Memory B cell (primary cell): Measurements from ENCODE around the gene SMDT1.
"Not testable (repeated sequence)": the region's sequence is repeated elsewhere in the genome, so short reads cannot be mapped to it uniquely, and the experiment has no call there.

Source experiments
- ATAC-seq: fragments of 150-1000 bp; cut with Tn5 transposase; 2 replicates; pipeline ENCODE4 v1.10.0; 2021; ENCODE audit warnings: low read depth, mild to moderate bottlenecking, moderate library complexity
- DNase-seq, 2 donors: peaks; one replicate each; pipeline ENCODE4 v3.0.0; 2022; ENCODE audit warnings: low spot score in 2 of 2
- H3K27ac Mint-ChIP-seq: one replicate; pipeline ENCODE4 v1.8.0; 2022; ENCODE audit warnings: mild to moderate bottlenecking, moderate library complexity, mixed read lengths
- H3K27me3 Mint-ChIP-seq: one replicate; pipeline ENCODE4 v1.8.0; 2022; ENCODE audit warnings: mixed read lengths
- H3K36me3 Mint-ChIP-seq: one replicate; pipeline ENCODE4 v1.8.0; 2022; ENCODE audit warnings: mild to moderate bottlenecking, mixed read lengths
- H3K4me1 Mint-ChIP-seq: one replicate; pipeline ENCODE4 v1.8.0; 2022; ENCODE audit warnings: mixed read lengths
- H3K4me3 Mint-ChIP-seq: one replicate; pipeline ENCODE4 v1.8.0; 2022; ENCODE audit warnings: mild to moderate bottlenecking, moderate library complexity, mixed read lengths
- H3K9me3 Mint-ChIP-seq: one replicate; pipeline ENCODE4 v1.8.0; 2022; ENCODE audit warnings: mixed read lengths

Gene SMDT1

GRCh38 chr22:42112793-42113192 lies 33.3 kb downstream of the SMDT1 start:
- not testable (repeated sequence) for H3K9me3 Mint-ChIP-seq, H3K27ac Mint-ChIP-seq, H3K27me3 Mint-ChIP-seq, DNase-seq, ATAC-seq, H3K4me3 Mint-ChIP-seq, H3K4me1 Mint-ChIP-seq
- peaks cover 11% of the 10 kb centered on the region for H3K36me3 Mint-ChIP-seq

GRCh38 chr22:42114721-42115120 lies 35.2 kb downstream of the SMDT1 start:
- no peak for ATAC-seq

GRCh38 chr22:42115420-42115830 lies 35.9 kb downstream of the SMDT1 start:
- ATAC-seq, H3K27ac Mint-ChIP-seq, H3K9me3 Mint-ChIP-seq, H3K27me3 Mint-ChIP-seq, H3K4me3 Mint-ChIP-seq, DNase-seq: not testable (repeated sequence)
- peaks cover 11% of the 10 kb centered on the region for H3K4me1 Mint-ChIP-seq
- peaks cover 11% of the 10 kb centered on the region for H3K36me3 Mint-ChIP-seq

More at GRCh38 chr22:42114721-42115120, 35.2 kb downstream of the SMDT1 start:
- Mint-ChIP-seq H3K4me3 (no peak overlapping the region), H3K27me3 (no peaks in the 10 kb centered on the region), H3K36me3 (peaks cover 11% of the 10 kb centered on the region), H3K9me3 (peaks cover 6% of the 10 kb centered on the region), H3K4me1 (peaks cover 5% of the 10 kb centered on the region), H3K27ac (no peak overlapping the region)
- DNase-seq = no peak

GRCh38 chr22:42116848-42117424 lies 37.4 kb downstream of the SMDT1 start:
- Mint-ChIP-seq H3K4me1 (peaks cover 15% of the 10 kb centered on the region), H3K4me3 (no peak overlapping the region), H3K27ac (no peak overlapping the region), H3K27me3 (no peaks in the 10 kb centered on the region), H3K9me3 (peaks cover 6% of the 10 kb centered on the region), H3K36me3 (peaks cover 11% of the 10 kb centered on the region)
- no peak for ATAC-seq
- no peak for DNase-seq

- H3K9me3 Mint-ChIP-seq, DNase-seq, H3K36me3 Mint-ChIP-seq, H3K27me3 Mint-ChIP-seq: not testable (repeated sequence)
- peak; percentile 58 for ATAC-seq
- Mint-ChIP-seq H3K27ac (peak overlapping the region; percentile 18), H3K4me1 (peaks cover 15% of the 10 kb centered on the region), H3K4me3 (peak overlapping the region; percentile 74)
These were observed 40.9 kb downstream of the SMDT1 start for GRCh38 chr22:42120231-42121021.

- not testable (repeated sequence) for DNase-seq, H3K27ac Mint-ChIP-seq, H3K27me3 Mint-ChIP-seq, H3K9me3 Mint-ChIP-seq, H3K4me3 Mint-ChIP-seq, H3K36me3 Mint-ChIP-seq, ATAC-seq
- peaks cover 17% of the 10 kb centered on the region for H3K4me1 Mint-ChIP-seq
These were observed 44.0 kb downstream of the SMDT1 start for GRCh38 chr22:42123529-42123928.

- Mint-ChIP-seq H3K36me3 (peaks cover 2% of the 10 kb centered on the region), H3K9me3 (no peaks in the 10 kb centered on the region), H3K4me1 (peaks cover 2% of the 10 kb centered on the region), H3K27me3 (peaks cover 2% of the 10 kb centered on the region), H3K27ac (no peak overlapping the region), H3K4me3 (no peak overlapping the region)
- no peak for DNase-seq
- ATAC-seq = no peak
These were observed 48.1 kb downstream of the SMDT1 start for GRCh38 chr22:42127606-42128005.

- H3K27me3 Mint-ChIP-seq, ATAC-seq, H3K4me3 Mint-ChIP-seq, H3K9me3 Mint-ChIP-seq, H3K36me3 Mint-ChIP-seq, H3K27ac Mint-ChIP-seq, DNase-seq, H3K4me1 Mint-ChIP-seq: not testable (repeated sequence)
These were observed 48.5 kb downstream of the SMDT1 start for GRCh38 chr22:42128007-42128406.

- DNase-seq, H3K27ac Mint-ChIP-seq, H3K4me1 Mint-ChIP-seq, ATAC-seq, H3K27me3 Mint-ChIP-seq, H3K9me3 Mint-ChIP-seq, H3K4me3 Mint-ChIP-seq, H3K36me3 Mint-ChIP-seq: not testable (repeated sequence)
These were observed 49.5 kb downstream of the SMDT1 start for GRCh38 chr22:42128776-42129694.

GRCh38 chr22:42130182-42130581 lies 50.7 kb downstream of the SMDT1 start:
- not testable (repeated sequence) for ATAC-seq, H3K9me3 Mint-ChIP-seq, H3K36me3 Mint-ChIP-seq, H3K4me1 Mint-ChIP-seq, H3K4me3 Mint-ChIP-seq, DNase-seq, H3K27me3 Mint-ChIP-seq, H3K27ac Mint-ChIP-seq

GRCh38 chr22:42130639-42131431 lies 51.3 kb downstream of the SMDT1 start, which contains the start of gene CYP2D6:
Gene CYP2D6, minus strand, starts transcription at chr22:42130810. Its CDS starts 19 bp downstream, at chr22:42130791.
- not testable (repeated sequence) for H3K36me3 Mint-ChIP-seq, H3K27me3 Mint-ChIP-seq, DNase-seq, H3K4me1 Mint-ChIP-seq, H3K4me3 Mint-ChIP-seq, ATAC-seq, H3K27ac Mint-ChIP-seq, H3K9me3 Mint-ChIP-seq

- no peak overlapping the region for H3K4me3 Mint-ChIP-seq
- DNase-seq (no peak), ATAC-seq (no peak)
- H3K9me3 Mint-ChIP-seq = no peaks in the 10 kb centered on the region
- H3K36me3 Mint-ChIP-seq = no peaks in the 10 kb centered on the region
- H3K4me1 Mint-ChIP-seq = peaks cover 4% of the 10 kb centered on the region
- H3K27me3 Mint-ChIP-seq = no peaks in the 10 kb centered on the region
- no peak overlapping the region for H3K27ac Mint-ChIP-seq
These were observed 52.1 kb downstream of the SMDT1 start for GRCh38 chr22:42131562-42131961.

- no peak for ATAC-seq
- Mint-ChIP-seq H3K27me3 (no peaks in the 10 kb centered on the region), H3K27ac (no peak overlapping the region), H3K9me3 (no peaks in the 10 kb centered on the region), H3K36me3 (no peaks in the 10 kb centered on the region), H3K4me3 (no peak overlapping the region), H3K4me1 (peaks cover 4% of the 10 kb centered on the region)
- DNase-seq = no peak
These were observed 53.0 kb downstream of the SMDT1 start for GRCh38 chr22:42132457-42132856.
